ENCODE results near the gene NAPA.

NAPA gene

GRCh38 chr19:47514869-47515588 is at the start of gene NAPA:
NAPA (minus strand) TSS chr19:47515063; CDS start chr19:47514940, 123 bp downstream.
- peak within 1 kb of the TSS; percentile 98 for H3K4me3 Mint-ChIP-seq
- no peaks in the 10 kb centered on the region for H3K27me3 Mint-ChIP-seq (ENCODE audit: low read depth)
- H3K9me3 Mint-ChIP-seq: no peaks in the 10 kb centered on the region
- H3K27ac Mint-ChIP-seq: peak within 1 kb of the TSS; percentile 97
- H3K36me3 Mint-ChIP-seq (ENCODE audit: low read depth): peaks cover 12% of the 10 kb centered on the region
- H3K4me1 Mint-ChIP-seq (ENCODE audit: low read depth): peaks cover 64% of the 10 kb centered on the region

GRCh38 chr19:47564081-47564480 is 49.2 kb upstream of the NAPA start:
- Mint-ChIP-seq H3K27ac (no peak overlapping the region), H3K27me3 (ENCODE audit: low read depth) (peaks cover 11% of the 10 kb centered on the region), H3K4me3 (no peak overlapping the region), H3K4me1 (ENCODE audit: low read depth) (no peaks in the 10 kb centered on the region), H3K9me3 (no peaks in the 10 kb centered on the region), H3K36me3 (ENCODE audit: low read depth) (no peaks in the 10 kb centered on the region)

- Mint-ChIP-seq H3K27ac (no peak overlapping the region), H3K36me3 (ENCODE audit: low read depth) (no peaks in the 10 kb centered on the region), H3K9me3 (no peaks in the 10 kb centered on the region), H3K4me1 (ENCODE audit: low read depth) (no peaks in the 10 kb centered on the region), H3K4me3 (no peak overlapping the region), H3K27me3 (ENCODE audit: low read depth) (peaks cover 5% of the 10 kb centered on the region)
Measured at GRCh38 chr19:47561440-47562057, 46.7 kb upstream of the NAPA start.

GRCh38 chr19:47560999-47561398 is 46.1 kb upstream of the NAPA start:
- Mint-ChIP-seq H3K27me3 (ENCODE audit: low read depth) (peaks cover 5% of the 10 kb centered on the region), H3K4me1 (ENCODE audit: low read depth) (no peaks in the 10 kb centered on the region), H3K36me3 (ENCODE audit: low read depth) (no peaks in the 10 kb centered on the region), H3K27ac (no peak overlapping the region), H3K9me3 (no peaks in the 10 kb centered on the region), H3K4me3 (no peak overlapping the region)

GRCh38 chr19:47550129-47550528 is 35.3 kb upstream of the NAPA start:
- H3K36me3 Mint-ChIP-seq (ENCODE audit: low read depth): no peaks in the 10 kb centered on the region
- H3K9me3 Mint-ChIP-seq: no peaks in the 10 kb centered on the region
- peaks cover 3% of the 10 kb centered on the region for H3K27me3 Mint-ChIP-seq (ENCODE audit: low read depth)
- H3K4me3 Mint-ChIP-seq: no peak overlapping the region
- H3K4me1 Mint-ChIP-seq (ENCODE audit: low read depth): no peaks in the 10 kb centered on the region
- no peak overlapping the region for H3K27ac Mint-ChIP-seq

- no peak overlapping the region for H3K4me3 Mint-ChIP-seq
- H3K9me3 Mint-ChIP-seq: no peaks in the 10 kb centered on the region
- no peaks in the 10 kb centered on the region for H3K36me3 Mint-ChIP-seq (ENCODE audit: low read depth)
Measured at GRCh38 chr19:47549261-47549862, 34.5 kb upstream of the NAPA start.

GRCh38 chr19:47547199-47547598 is 32.3 kb upstream of the NAPA start:
- H3K36me3 Mint-ChIP-seq (ENCODE audit: low read depth): no peaks in the 10 kb centered on the region
- no peak overlapping the region for H3K27ac Mint-ChIP-seq
- peaks cover 14% of the 10 kb centered on the region for H3K27me3 Mint-ChIP-seq (ENCODE audit: low read depth)
- H3K4me3 Mint-ChIP-seq: no peak overlapping the region
- H3K4me1 Mint-ChIP-seq (ENCODE audit: low read depth): no peaks in the 10 kb centered on the region
- no peaks in the 10 kb centered on the region for H3K9me3 Mint-ChIP-seq

More at GRCh38 chr19:47549261-47549862, 34.5 kb upstream of the NAPA start:
- Mint-ChIP-seq H3K4me1 (ENCODE audit: low read depth) (no peaks in the 10 kb centered on the region), H3K27me3 (ENCODE audit: low read depth) (peaks cover 4% of the 10 kb centered on the region), H3K27ac (no peak overlapping the region)

- no peak overlapping the region for H3K27ac Mint-ChIP-seq
- H3K27me3 Mint-ChIP-seq (ENCODE audit: low read depth): peaks cover 14% of the 10 kb centered on the region
- H3K36me3 Mint-ChIP-seq (ENCODE audit: low read depth): no peaks in the 10 kb centered on the region
- H3K4me1 Mint-ChIP-seq (ENCODE audit: low read depth): peaks cover 7% of the 10 kb centered on the region
- H3K4me3 Mint-ChIP-seq: no peak overlapping the region
- no peaks in the 10 kb centered on the region for H3K9me3 Mint-ChIP-seq
Measured at GRCh38 chr19:47545061-47545948, 30.4 kb upstream of the NAPA start.

- peaks cover 14% of the 10 kb centered on the region for H3K27me3 Mint-ChIP-seq (ENCODE audit: low read depth)
- no peaks in the 10 kb centered on the region for H3K9me3 Mint-ChIP-seq
- H3K36me3 Mint-ChIP-seq (ENCODE audit: low read depth): no peaks in the 10 kb centered on the region
- no peak overlapping the region for H3K4me3 Mint-ChIP-seq
- no peak overlapping the region for H3K27ac Mint-ChIP-seq
- H3K4me1 Mint-ChIP-seq (ENCODE audit: low read depth): peaks cover 7% of the 10 kb centered on the region
Measured at GRCh38 chr19:47544476-47544875, 29.6 kb upstream of the NAPA start.

- Mint-ChIP-seq H3K9me3 (no peaks in the 10 kb centered on the region), H3K27ac (no peak overlapping the region), H3K27me3 (ENCODE audit: low read depth) (peaks cover 14% of the 10 kb centered on the region), H3K4me3 (no peak overlapping the region), H3K36me3 (ENCODE audit: low read depth) (no peaks in the 10 kb centered on the region), H3K4me1 (ENCODE audit: low read depth) (peaks cover 7% of the 10 kb centered on the region)
Measured at GRCh38 chr19:47544075-47544474, 29.2 kb upstream of the NAPA start.

- H3K27me3 Mint-ChIP-seq (ENCODE audit: low read depth): peaks cover 11% of the 10 kb centered on the region
- no peak overlapping the region for H3K4me3 Mint-ChIP-seq
- peaks cover 7% of the 10 kb centered on the region for H3K4me1 Mint-ChIP-seq (ENCODE audit: low read depth)
- H3K9me3 Mint-ChIP-seq: no peaks in the 10 kb centered on the region
- peak overlapping the region; percentile 31 for H3K27ac Mint-ChIP-seq
- no peaks in the 10 kb centered on the region for H3K36me3 Mint-ChIP-seq (ENCODE audit: low read depth)
Measured at GRCh38 chr19:47542030-47542475, 27.2 kb upstream of the NAPA start.

- peaks cover 11% of the 10 kb centered on the region for H3K27me3 Mint-ChIP-seq (ENCODE audit: low read depth)
- no peaks in the 10 kb centered on the region for H3K9me3 Mint-ChIP-seq
- H3K4me3 Mint-ChIP-seq: no peak overlapping the region
- peak overlapping the region; percentile 31 for H3K27ac Mint-ChIP-seq
- H3K36me3 Mint-ChIP-seq (ENCODE audit: low read depth): no peaks in the 10 kb centered on the region
- H3K4me1 Mint-ChIP-seq (ENCODE audit: low read depth): peaks cover 7% of the 10 kb centered on the region
Measured at GRCh38 chr19:47541518-47541917, 26.7 kb upstream of the NAPA start.

- H3K27ac Mint-ChIP-seq: peak overlapping the region; percentile 12
Measured at GRCh38 chr19:47540748-47541147, 25.9 kb upstream of the NAPA start.

GRCh38 chr19:47539747-47540311 is 25.0 kb upstream of the NAPA start:
- Mint-ChIP-seq H3K4me3 (no peak overlapping the region), H3K4me1 (ENCODE audit: low read depth) (peaks cover 7% of the 10 kb centered on the region), H3K27ac (no peak overlapping the region), H3K9me3 (no peaks in the 10 kb centered on the region), H3K36me3 (ENCODE audit: low read depth) (no peaks in the 10 kb centered on the region), H3K27me3 (ENCODE audit: low read depth) (peaks cover 11% of the 10 kb centered on the region)

More at GRCh38 chr19:47540748-47541147, 25.9 kb upstream of the NAPA start:
- no peaks in the 10 kb centered on the region for H3K36me3 Mint-ChIP-seq (ENCODE audit: low read depth)
- H3K27me3 Mint-ChIP-seq (ENCODE audit: low read depth): peaks cover 11% of the 10 kb centered on the region
- peaks cover 7% of the 10 kb centered on the region for H3K4me1 Mint-ChIP-seq (ENCODE audit: low read depth)
- no peaks in the 10 kb centered on the region for H3K9me3 Mint-ChIP-seq
- H3K4me3 Mint-ChIP-seq: no peak overlapping the region

Measured in T-helper 1 cell treated with Interleukin-12 subunit alpha and Interleukin-12 subunit beta and Interleukin-4 antibody, amounts not matched to agents 30 μg/mL and 1 μg/mL, for 36 hours (primary cell).